NCI-H146 treated with DMSO at 0.1 percent for 48 hours (cell line): ENCODE data around the gene VAV2.
"Not testable (repeated sequence)": the region's sequence is repeated elsewhere in the genome, so short reads cannot be mapped to it uniquely, and the experiment has no call there.

ENCODE experiments used
- DNase-seq: peaks from one replicate; lab custom pipeline; 2025; ENCODE audit not compliant: unreplicated experiment; lab: John Stamatoyannopoulos, UW

VAV2 gene

DNA sequence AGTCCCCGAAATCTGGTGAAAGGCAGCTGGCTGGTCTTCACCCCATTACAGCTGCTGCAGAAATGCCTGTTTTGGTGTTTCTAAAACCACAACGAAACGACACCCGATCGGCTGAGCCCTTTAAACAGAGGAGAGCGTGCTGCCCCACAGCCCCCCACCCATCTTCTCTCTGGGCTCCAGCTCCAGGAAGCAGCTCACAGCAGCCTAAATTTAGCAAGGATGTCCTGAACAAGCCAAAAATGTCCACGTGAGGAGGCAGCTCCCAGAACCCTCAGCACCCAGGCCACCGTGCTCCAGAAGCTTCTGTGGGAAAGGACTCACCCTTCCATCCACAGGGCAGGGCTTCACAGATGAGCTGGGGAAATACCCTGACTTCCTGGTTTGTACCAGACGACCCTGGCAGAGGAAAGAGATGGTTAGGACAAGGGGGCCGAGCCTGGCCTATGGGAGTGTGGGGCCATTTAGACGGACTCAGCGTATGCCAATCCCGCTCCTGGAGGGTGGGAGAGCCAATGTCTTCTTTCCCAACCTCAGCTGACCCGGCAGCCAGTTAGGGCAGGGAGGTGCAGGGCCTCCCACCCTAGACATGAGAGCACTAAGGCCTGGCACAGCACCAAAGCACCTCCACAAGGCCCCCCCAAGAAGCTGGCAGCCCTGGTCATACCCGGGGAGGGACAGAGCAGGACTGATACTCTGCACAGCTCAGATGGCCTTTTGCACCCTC is 214.9 kb downstream of the VAV2 start:
- no peak for DNase-seq

DNA sequence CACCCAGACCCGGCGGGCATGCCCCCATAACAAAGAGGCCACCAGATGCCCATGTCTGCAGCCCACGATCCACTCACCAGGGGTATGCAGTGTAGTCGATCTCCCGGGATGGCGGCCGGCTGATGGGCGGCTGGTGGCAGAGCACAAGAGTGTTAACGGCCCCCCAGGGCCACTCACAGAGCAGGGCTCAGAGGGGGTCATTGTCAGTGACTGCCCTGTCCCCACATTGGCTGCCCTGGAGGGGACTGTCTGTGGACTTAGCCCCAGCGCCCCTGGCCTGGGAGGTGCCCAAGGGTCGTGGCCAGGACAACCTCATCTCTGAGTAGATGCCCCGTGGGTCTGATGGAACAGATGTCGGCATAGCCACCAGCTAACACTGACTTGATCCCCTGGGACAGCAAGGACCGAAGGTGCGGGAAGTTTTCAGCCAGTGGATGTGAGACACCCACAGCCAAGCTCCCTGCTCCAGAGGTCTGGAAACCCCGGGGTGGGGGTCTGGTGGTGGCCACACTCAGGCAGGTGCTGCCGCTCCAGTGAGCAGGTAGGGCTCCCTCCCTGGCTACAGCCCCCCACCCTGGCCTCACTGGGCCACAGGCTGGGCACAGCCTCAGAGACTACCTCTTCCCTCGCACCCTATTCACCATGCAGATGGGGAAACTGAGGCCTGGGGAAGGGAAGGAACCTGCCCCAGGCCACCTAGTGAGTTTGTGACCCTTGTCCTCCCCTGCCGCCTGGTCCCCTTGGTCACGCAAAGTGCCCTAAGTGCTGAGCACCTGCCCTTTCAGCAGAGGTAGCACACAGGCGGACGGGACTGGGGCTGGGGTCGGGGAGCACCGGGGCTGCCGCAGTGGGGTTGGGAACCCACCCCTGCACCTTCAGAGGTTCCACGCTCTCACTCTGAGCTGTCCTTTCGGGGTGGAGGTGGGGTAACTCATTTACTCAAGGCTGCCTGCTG is 215.9 kb downstream of the VAV2 start:
- no peak for DNase-seq

DNA sequence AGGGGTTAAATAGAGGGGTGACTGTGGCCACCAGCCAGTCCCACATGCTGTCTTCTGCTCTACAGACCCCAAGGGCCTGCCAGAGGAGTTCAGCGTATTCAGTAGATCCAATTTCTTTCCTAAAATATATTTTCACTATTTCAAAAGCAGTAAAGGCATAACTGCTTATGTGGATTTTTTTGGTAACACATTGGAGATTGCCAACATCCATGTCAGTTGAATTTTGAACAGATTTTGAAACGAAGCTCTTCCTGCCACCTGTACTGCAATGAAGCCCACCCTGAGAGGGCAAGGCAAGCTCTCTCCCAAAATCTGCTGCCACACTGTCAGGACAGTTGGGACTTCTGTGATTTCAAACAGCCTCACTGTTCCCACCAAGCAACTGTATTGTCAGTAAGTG is 216.8 kb downstream of the VAV2 start:
- DNase-seq: no peak

DNA sequence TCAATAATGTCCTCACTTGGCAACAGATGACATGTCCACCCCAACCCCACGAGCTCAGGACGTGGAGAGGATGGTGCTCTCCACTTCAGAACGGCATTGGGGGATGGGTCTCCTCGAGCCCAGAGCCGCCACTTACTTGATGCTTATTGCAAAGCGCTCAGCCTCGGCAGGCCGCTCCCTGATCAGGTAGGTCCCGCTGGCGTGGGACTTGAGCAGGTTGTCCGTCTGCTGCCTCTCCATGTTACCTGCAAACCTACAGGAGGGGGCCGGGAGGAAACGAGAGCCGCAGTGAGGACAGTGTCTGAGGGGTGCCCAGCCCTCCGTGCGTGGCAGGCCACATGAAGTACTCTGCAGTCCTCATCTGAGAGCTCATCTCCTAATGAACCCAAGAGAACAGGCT is 217.3 kb downstream of the VAV2 start:
- no peak for DNase-seq

DNA sequence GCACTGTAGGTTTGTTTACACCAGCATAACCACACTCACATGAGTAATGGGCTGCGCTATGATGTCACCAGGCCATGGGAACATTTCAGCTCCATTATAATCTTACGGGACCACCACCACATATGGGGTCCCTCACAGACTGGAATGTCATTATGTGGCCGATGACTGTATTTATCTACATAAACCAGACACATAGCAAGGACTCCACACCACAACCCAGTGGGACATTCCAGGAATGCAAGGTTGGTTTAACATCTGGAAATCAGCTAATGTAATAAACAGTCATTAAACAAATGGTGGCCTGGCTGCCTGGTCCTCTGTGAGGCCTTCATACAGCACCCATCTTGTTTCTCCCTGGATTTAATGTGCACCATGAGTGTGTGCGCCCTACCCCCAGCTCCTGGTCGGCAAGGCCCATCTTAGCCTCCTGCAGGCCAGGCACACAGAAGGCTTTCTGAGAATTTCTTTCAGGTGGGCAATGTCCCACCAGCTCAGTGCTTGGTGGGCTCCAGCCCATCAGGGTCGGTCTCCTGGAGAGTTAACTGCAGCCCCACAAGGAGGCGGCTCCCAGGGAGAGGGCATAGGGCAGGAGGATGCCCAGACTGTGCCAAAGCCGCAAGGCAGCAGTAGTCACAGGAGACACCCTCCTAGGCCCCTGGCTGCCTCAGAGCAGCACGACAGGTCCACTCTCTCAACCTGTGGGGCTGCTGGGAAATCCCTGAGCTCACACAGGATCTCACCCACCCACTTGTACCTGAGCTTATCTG is 218.1 kb downstream of the VAV2 start:
- no peak for DNase-seq

DNA sequence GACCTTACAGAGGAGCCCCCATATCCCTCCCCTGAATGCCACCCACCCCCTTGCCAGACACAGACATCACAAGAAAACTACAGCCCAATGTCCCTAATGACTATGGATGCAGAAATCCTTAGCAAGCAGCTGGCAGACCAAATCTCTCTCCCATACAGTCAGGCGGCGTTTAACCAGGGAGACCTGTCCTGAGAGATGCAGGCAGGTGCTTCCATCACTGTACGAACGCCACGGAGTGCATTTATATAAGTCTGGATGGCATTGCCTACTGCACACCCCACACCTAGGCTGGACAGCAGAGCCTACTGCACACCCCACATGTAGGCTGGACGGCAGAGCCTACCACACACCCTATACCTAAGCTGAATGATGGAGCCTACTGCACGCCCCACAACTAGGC is 219.5 kb downstream of the VAV2 start:
- DNase-seq: no peak

DNA sequence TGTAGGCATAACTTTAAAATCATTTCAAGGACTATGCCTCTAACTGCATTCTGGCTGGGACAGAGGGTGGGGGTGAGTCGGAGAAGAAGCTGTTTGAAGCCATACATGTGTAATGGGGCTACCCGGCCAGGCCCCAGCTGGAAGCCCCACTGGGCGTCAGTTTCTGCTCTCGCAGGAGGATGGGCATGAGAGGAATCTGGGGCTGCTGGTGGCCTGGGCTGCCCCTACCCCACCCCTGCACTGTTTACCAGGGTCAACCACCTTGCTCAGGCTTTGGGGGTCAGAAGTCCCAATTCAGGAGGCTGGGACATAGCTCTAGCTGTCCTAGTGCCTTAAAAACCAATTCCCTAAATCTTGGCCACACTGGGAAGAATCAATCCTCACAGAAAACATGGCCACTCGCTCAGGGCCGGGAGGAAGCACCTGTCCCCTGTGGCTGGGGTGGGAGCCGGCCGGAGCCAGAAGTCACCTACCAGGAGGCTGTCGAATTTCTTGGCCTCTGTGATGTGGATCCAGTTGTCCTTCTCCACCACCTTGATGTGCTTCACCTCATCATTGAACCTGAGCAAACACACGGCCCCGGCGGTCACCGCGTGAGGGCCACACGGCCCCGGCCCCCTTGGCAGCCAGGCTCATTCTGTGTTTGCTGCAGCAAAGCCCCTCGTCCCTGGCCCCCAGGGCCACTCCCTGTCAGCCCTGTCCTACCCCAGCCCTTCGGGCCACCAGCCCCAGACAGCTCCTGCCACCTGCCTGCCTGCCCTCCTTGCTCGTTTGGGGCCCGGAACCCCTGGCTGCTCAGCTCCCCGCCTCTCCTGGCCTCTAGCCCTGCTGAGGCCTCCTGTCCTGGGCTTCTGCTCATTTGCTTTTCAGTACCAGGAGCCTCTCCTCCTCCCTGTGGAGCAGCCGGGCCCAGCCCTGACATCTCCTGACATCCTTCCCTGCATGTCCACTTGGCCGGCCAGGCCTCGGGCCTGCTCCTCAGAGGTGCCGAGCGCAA is 220.3 kb downstream of the VAV2 start:
- no peak for DNase-seq

DNA sequence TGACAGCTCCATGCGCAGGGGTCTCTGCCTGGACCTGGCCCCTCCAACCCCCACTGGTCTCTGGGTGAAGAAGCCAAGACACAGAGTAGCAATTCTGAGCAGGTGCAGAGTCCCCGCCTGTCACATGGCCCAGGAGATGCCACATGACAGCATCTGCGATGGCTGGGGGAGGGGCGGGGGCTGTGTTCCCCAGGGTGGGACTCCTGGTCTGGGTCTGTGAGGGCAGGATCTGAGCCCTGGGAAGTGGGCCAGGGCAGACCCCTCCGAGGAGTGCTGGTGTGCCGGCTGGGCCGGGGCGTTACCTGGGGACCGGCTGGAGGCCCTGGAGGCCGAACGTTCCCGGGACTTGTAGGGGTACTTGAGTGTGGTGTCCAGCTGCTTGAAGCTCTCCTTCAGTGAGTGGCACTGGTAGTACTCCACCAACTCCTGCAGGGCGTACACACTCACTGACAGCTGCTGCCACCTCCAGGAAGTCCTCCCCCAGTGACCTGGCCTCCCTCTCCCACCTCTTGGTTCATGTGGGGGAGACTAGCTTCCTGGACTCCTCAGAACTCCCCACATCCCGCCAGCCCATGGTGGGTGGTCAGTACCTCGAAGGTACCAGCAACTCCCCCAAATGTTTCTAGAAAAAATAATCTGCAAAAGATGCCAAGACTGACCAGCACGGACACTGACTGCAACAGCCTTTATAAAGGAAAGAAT is 221.9 kb downstream of the VAV2 start:
- no peak for DNase-seq

DNA sequence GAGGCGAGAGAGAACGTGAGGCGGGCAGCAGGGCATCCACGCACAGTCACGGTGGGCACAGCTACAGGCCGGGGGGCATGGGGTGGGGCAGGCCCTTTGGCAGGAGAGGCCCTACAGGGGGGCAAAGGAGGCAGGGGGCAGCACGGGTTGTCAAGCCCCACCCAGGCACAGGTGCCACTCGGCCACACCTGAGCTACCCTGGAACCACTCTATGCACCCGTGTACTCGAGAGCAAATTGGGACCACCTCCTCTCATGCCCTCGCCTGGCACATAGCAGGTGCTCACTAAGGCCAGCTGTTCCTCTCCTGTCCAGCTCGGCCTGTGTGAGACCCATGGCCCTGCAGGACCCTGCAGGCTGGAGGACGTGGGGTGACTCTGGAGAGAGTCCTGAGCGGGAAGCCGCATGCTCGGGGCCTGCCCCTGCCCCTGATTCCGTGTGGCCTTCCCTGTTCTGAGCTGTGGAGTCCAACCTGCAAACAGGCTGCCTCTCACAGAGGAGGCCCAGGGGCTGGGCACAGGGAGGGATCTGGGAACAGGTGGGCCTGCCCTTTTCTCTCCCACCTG is 222.5 kb downstream of the VAV2 start:
- DNase-seq: no peak

DNA sequence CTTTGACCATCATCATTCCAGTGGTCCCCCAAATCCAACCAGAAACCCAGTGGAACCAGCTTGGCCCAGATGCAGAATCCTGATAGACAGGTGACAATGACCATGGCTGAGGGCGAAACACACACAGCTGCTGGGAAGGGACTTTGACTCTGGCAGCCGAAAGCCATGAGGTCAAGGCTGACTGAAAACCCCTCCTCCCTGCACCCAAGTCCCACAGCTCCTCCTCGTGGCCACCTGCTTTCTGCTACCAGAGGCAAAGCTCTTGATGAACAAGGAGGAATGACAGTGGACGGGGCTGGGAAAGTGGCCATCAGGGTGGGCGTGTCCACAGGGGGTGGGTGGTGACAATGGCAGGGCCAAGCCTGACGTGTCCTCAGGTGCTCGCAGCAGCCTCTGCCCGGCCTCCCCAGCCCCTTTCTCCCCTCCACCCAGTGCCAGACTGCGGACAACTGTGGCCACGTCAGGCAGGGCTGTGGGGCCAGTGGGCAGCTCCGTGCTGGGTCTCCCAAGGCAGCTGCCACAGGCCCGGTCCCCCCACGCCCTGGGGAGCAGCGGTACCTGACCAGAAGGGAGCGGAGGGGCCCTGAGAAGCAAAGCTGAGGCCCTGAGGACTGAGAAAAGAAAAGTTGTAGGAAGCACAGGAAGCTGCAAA is 223.1 kb downstream of the VAV2 start:
- no peak for DNase-seq

DNA sequence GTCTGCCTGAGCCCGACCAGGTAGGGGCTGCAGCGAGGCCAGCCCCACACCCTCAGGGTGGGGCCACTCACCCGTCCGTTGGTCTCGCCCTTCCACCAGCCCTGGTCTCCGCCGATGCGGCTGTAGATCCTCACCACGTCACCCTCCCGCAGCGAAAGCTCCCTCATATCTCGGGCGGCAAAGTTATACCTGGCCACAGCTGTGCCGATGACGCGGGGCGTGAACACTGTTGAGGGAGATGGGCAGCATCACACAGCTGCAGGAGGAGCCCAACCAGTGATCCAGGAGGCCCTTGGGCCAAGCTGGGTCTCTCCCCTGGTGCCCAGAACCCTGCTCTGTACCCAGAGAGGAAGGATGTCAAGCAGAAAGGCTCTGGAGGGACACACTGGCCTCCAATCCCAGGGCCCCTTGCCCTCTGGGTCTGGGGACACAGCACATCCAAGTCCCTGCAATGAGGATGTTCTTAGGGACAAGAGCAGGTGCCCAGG is 223.7 kb downstream of the VAV2 start:
- no peak for DNase-seq

DNA sequence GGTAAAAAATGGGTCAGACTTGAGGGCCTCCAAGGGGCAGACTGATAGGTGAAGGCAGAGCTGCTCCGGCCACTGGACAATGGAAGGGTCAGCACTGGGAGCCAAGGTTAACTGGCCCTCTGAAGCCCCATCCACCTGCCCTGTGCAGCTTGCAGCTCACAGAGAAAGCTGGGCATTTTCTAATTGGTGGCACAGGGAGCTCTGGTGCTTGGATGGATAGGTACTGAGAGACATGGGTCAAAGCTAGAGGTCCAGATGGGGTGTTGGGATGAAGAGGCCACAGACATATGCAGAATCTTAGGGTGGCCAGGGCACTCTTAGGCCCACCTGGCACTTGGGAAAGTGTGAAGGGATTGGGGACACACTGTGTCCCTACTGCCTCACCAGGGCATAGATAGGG is 224.5 kb downstream of the VAV2 start:
- DNase-seq: no peak

DNA sequence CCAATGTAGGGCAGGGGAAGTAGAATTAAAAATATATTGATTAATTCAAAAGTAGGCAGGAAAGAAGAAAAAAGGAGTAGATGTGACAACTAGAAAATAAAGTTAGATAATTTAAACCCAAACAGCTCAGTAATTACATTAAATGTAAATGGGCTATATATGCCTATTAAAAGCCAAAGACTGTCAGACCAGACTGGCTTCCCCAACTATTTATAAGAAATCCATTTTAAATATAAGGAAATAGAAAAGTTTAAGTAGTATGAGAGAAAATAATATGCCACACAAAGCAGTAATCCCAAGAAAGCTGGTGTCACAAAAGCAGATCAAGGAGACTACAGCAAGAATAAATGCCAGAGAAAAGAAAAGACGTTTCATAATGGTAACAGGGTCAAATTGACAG is 225.1 kb downstream of the VAV2 start:
- DNase-seq: no peak

DNA sequence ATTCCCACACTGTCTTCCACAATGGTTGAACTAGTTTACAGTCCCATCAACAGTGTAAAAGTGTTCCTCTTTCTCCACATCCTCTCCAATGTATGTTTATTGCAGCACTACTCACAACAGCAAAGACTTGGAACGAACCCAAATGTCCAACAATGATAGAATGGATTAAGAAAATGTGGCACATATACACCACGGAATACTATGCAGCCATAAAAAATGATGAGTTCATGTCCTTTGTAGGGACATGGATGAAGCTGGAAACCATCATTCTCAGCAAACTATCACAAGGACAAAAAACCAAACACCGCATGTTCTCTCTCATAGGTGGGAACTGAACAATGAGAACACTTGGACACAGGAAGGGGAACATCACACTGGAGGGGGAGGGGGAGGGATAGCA is 225.9 kb downstream of the VAV2 start:
- DNase-seq: not testable (repeated sequence)

DNA sequence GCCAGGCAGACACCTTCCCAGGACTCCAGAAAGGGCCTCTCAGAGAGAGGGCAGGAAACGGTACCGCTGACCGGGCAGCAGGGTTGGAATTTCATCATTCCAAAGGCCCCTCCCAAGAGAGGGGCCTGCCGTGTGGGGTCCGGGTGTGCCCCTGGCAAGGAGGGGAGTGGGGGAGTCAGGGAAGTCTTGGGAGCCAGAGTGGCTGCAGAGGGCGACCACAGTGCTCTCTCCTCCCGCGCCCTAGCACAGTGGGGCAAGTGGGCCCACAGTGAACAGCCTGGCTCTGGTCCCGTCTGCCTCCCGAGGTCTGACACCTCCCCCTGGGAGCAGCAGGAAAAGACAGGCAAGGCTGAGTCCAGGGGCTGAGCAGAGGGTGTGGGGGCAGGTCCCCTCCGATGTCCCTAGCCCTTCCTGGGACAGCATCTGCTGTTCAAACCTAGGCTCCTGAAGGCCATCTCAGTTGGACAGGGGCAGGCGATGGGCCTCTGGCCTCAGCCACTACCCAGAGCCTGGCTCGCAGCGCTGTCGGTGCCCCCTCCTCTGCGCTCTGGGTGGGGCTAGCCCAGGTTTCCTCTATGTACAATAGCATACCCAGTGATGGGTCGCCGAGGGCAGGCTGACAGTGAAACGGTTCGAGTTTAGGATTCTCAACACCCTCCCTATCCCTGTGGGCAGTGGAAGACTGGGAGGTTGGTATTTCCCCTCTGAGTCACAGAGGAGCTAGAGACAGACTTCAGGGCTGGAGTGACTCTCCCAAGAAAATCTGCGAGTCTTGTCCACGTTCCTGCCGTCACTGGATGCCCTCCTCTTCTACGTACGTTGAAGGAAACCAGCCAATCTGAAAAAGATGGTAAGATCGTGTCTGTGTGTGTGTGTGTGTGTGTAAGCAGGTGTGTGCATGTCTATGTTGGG is 228.6 kb downstream of the VAV2 start:
- DNase-seq: no peak

DNA sequence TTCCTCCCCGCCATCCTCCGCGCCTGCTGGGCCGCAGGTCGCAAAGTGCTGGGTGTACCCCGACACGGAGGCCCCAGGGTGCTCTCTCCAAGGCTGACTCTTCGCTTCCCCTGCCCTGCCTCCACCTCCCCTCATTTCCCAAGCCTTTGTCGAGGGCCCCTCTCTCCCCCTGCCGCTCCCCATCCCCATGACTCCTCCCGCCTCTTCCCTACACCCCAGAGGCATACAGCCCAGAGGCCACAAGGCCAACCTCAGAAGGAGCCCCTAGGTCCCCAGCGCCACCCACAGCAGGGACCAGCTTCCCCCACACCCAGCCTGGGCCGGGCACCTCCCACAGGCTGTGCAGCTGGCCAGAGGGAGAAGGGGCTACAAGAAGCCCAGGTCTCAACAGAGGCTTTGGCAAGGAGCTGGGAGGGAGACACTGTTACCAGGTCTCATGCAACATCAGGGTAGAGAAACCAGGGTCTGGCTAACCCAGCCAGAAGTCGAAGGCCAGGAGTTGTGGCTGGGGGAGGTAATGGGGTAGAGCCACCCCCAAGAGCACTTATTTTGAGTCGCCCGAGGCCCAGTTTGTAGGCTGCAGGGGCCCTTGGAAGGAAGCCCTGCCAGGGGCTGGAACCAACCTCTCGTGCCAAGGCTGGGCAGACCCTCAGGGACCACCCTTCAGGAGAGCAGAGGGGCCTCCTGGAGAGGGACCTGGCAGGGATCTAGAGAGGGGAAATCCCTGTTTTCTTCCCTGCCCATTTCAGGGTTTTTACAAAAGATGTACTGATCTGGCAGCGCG is 229.4 kb downstream of the VAV2 start:
- no peak for DNase-seq
